Measurements from ENCODE around the gene HMGXB4.

DNA sequence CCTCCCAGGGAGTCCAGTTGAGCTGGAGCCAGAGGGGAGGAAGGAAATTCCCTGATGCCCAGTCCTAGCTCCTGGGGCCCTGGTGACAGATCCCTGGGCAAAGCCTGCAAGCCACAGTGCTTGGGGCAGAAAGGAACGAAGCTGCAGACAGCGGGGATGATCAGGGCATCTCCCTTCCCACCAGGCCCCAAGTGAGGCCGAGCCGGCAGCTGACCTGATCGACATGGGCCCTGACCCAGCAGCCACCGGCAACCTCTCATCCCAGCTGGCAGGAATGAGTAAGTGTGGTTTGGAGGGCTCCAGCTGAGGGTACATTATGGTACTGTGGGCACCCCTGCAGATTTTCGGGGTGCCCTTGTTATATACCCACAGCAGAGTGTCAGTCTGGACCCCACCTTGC lies 75.9 kb downstream of the HMGXB4 start:
- TF ChIP-seq, protein P1, sequence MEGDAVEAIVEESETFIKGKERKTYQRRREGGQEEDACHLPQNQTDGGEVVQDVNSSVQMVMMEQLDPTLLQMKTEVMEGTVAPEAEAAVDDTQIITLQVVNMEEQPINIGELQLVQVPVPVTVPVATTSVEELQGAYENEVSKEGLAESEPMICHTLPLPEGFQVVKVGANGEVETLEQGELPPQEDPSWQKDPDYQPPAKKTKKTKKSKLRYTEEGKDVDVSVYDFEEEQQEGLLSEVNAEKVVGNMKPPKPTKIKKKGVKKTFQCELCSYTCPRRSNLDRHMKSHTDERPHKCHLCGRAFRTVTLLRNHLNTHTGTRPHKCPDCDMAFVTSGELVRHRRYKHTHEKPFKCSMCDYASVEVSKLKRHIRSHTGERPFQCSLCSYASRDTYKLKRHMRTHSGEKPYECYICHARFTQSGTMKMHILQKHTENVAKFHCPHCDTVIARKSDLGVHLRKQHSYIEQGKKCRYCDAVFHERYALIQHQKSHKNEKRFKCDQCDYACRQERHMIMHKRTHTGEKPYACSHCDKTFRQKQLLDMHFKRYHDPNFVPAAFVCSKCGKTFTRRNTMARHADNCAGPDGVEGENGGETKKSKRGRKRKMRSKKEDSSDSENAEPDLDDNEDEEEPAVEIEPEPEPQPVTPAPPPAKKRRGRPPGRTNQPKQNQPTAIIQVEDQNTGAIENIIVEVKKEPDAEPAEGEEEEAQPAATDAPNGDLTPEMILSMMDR (IDR thresholded peaks at IDR 0.05; ENCODE audit: low read length) = no peak
- TF ChIP-seq EZH2 (IDR thresholded peaks at IDR 0.05; ENCODE audit: borderline replicate concordance, low read length) = no peak

All from OCI-LY1 (cell line).